ENCODE results near the gene MPPED1. TPM values are rescaled to one million over a fixed set of nuclear protein-coding genes. Genes with fewer than 3 reads are reported as not detected.

The MPPED1 gene
- total RNA-seq, 1 experiment from 2014 or later, result not detected

DNA sequence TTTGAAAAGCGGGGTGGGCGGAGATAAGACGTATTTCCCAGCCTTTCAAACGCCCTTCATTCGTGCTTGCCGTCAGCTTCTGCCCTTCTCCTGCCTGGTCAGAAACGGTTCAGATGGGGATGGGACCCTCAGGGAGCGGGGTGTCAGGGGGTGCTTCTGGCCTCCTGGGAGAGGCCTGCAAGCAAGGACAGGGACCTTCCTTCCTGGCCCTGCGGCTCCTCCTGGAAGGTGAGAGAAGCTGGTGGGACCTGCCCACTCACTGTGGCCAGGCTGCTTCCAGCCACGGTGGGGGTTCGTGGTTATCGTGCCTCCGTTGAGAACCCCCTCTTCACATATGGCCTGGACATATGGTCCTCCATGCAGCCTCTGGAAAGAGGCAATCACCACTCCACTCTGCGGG, 104.6 kb downstream of the MPPED1 start:
- no peak for DNase-seq (ENCODE audit: low read depth)

DNA sequence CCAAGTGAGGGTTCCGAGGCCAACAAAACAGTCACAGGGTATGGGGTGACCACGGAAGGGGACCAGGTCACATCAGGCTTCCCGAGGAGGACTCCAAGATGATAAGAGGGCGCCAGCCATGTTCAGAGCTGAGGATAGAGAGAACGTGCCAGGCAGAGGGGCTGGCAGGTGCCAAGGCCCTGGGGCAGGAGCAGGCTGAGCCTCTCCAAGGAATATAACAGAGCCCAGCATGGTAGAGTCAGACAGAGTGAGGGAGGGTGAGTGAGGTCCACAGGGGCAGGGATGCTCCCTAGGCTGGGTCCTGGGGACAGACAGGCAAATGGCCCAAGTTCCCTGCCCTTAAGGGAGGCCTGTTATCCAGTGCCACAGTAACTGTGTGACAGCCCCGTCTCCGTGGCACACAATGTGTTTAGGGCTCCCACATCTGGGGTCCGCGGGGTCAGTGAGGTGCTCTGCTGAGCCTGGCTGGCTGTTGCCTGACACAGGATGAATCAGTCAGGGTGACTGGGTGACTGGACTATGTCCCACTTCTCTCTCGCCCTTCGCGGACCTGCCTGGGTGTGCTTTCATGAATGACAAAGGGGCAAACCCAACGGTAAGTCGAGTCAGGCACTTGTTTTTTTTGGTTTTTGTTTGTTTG, 105.3 kb downstream of the MPPED1 start:
- no peak for DNase-seq (ENCODE audit: low read depth)

GRCh38 chr22:43520632-43521039, 108.8 kb downstream of the MPPED1 start:
- no peak for DNase-seq (ENCODE audit: low read depth)

GRCh38 chr22:43521716-43522115, 109.9 kb downstream of the MPPED1 start:
- no peak for DNase-seq (ENCODE audit: low read depth)

DNA sequence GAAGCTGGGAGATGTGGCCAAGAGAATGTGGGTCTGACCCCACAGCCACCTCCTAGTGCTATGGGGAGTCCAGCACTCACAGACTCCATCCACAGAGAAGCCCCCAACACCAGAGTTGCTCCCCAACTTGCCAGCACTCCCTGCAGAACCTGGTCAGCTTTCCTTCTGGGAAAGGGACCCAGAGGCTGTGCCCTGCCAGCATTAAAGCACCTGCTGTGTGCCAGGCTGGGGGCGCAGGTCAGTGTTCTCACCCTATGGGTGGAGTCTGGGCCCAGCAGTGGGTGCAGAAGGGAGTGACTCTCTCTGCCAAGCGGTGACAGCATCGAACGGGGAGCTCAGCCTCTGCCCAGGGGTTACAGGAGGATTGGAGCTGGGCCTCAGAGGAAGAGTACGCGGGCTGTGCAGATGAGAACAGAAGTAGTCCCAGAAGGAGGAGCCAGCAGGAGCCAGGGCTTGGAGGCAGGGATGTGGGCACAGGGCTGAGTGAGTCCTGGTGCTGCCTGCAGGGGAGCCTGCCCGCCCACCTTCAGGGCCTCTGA, 114.4 kb downstream of the MPPED1 start:
- no peak for DNase-seq (ENCODE audit: low read depth)

DNA sequence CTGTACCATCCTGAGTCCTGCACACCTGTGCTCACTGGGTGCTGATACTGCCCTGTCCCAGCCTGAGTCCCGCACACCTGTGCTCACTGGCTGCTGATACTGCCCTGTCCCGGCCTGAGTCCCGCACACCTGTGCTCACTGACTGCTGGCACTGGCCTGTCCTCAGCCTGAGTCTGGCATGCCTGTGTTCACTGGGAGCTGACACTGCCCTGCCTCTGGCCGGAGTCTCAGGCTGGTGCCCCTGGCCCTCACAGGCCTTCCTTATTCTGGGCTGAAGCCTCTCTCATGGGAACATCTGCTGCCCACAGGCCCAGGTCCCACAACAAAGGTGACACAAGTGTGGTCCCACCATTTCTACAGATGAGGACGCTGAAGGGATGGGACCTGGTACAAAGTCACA, 115.1 kb downstream of the MPPED1 start:
- DNase-seq (ENCODE audit: low read depth), result no peak

DNA sequence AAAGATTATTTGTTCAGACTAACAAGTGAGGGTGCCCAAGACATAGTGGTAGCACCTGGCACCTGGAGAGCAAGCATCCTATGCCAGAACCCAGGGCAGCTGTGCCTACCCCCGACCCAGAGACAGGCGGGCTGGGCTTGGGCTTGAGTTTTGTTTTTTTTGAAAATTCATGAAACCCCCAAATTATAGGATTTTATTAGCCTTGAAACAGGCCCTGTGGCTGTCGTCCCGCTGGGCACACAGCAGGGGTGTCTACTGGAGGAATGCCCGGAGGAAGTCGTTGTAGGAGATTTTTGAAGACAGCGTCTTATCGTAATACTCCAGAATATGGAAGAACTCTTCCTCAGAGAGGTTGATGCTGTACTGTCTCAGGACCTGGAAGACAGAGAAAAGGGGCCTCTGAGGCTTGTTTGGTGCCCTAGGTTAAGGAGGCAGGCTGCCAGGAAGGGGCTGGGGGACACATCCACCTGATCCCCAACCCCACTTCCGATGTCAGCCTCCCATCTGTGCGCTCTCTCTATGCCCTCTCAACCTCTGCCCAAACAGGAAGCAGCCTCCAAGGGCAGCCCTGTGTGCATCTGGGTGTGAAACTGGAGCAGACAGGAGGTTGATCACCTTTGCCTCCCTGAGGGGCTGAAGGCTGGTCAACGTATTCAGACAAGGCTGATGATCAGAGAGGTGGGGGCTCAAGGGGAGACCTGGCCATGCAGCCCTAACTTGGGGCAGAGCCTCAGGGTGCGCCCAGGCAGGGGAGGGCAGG, 117.0 kb downstream of the MPPED1 start:
- DNase-seq (ENCODE audit: low read depth), result no peak

DNA sequence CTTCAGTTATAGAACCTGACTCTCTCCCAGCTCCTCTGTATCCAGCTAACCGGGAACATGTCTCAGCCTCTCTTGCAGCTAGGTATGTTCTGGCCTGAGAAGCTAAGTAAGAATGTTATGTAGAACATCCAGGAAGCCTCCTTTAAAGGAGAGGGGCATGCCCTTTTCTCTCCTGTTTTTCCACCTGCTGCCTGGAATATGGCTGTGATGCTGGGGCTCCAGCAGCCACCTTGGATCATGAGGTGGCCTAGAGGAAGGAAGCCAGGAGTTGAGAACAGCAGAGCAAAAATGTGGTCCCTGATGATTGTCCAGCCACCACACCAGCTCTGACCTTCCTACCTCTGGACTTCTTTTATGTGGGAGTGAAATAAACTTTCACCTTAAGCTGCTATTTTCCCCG, 117.6 kb downstream of the MPPED1 start:
- DNase-seq (ENCODE audit: low read depth), result no peak

DNA sequence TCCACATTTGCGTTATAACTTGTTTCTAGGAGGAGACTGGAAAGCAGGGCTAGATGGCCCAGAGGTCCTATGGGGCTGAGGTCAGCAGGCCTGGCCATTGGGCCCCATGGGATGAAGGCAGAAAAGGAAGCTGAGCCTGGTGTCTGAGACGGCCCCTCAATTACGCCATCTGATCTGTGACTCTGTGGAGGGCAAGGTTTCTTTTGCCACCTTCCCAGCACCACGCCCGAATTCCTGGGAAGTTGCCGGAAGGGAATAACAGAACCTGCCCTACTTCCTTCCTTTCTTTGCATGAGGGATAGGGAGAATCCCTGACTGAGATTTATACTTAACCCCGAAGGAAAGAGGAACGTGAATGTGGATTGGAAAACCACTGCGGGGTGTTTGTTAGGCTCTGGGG, 118.1 kb downstream of the MPPED1 start:
- no peak for DNase-seq (ENCODE audit: low read depth)

- no peak for DNase-seq (ENCODE audit: low read depth)
Observed at GRCh38 chr22:43530349-43531201, 118.8 kb downstream of the MPPED1 start.

DNA sequence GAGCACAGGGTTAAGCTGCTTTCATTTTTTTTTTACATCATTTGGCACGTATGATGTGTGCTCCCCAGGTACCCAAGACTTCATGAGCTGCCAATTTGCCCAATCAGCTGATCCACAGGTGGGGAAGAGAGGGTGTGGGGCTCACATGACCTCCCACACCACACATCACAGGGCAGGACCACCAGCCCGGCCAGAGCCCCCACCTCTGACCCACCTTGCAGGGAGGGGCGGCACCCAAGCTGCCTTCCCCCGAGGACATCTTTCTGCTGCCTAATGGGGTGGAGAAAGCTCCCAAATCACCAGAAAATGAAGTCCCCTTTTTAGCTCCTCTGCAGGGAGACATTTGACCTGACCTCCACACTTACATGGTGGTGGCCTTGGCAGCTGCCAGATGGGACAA, 119.8 kb downstream of the MPPED1 start:
- DNase-seq (ENCODE audit: low read depth), result no peak

GRCh38 chr22:43532301-43533155, 120.7 kb downstream of the MPPED1 start:
- no peak for DNase-seq (ENCODE audit: low read depth)

GRCh38 chr22:43533156-43533530, 121.3 kb downstream of the MPPED1 start:
- no peak for DNase-seq (ENCODE audit: low read depth)

- DNase-seq (ENCODE audit: low read depth), result no peak
Observed at GRCh38 chr22:43533656-43534428, 122.0 kb downstream of the MPPED1 start.

GRCh38 chr22:43534916-43535315, 123.1 kb downstream of the MPPED1 start:
- no peak for DNase-seq (ENCODE audit: low read depth)

GRCh38 chr22:43535336-43535735, 123.5 kb downstream of the MPPED1 start:
- no peak for DNase-seq (ENCODE audit: low read depth)

- DNase-seq (ENCODE audit: low read depth), result no peak
Observed at GRCh38 chr22:43535741-43536140, 123.9 kb downstream of the MPPED1 start.

DNA sequence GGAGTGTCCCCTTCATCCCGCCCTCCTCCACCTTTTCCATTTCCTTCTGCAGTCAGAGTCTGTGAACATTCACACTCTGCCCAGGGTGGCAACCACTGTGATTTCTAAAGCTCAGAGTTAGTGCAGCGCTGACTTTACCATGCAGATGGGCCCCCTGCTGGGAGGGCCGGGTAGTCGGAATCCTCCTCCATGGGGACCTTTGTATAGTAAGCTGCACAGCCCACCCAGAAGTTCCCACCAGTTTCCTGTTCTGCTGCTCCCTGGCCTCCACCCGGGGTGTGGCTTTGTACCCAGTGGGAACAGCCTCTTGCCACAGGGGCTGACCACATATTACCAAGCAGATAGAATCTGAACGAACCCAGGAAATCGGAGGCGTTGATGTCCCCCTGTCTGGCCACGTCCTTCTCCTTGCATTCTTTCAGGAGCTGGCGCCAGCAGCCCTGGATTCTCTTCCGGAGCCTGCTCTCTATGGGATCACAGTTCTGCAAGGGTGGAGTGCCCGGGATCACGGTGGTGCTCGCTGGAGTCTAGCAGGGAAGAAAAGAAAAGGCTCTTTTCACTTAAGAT, 125.3 kb downstream of the MPPED1 start:
- DNase-seq (ENCODE audit: low read depth), result no peak

DNA sequence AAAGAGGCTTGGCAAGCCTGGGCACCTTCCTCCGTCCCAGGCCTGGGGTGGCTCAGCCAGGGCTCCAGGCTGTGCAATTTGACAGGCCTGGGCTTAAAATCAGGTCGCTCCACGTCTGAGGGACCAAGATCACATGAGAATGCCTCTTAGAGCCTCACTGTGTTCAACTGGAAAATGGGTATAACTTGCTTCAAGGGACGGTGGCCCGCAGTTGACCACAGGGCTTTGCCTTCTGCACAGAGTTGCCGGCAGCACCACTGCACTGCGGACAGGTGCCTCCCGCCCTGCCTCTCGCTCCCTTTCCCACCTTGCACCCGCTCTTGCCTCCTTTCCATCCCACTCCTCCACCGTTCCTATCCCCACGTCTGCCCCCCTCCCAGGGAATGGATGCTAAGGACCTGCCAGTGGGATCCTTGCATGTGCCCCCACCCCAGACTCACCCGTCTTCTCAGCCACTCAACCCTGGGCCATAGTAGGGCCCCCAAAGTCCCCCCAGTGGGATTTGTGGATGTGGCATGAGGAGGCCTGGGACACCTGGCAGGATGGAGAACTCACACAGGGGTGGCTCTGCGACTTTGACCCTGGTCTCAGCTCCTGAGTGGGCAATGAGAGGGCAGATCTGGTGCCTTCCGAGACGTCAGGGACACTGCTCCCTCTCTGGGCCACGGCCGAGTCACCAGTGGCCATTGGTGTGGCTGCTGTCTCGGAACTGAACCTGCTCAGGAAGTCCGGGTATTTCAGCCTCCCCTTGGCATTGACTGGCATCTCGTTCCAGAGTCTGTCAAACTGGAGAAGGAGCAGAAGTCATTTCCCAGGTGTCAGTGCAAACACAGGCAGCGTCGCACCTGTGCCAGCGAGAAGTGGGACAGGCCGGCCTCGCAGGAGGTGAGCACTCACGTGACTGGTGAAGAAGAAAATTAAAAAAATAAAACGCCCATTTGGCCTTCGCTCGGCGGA, 128.0 kb downstream of the MPPED1 start:
- no peak for DNase-seq (ENCODE audit: low read depth)

Data from LHCN-M2 (cell line).